ENCODE data around the gene APOL3.
"Not testable (repeated sequence)": the region's sequence is repeated elsewhere in the genome, so short reads cannot be mapped to it uniquely, and the experiment has no call there.

APOL3 gene

GRCh38 chr22:36166086-36166485 lies 5.5 kb upstream of the APOL3 start:
- TF ChIP-seq TAF1 (IDR thresholded peaks at IDR 0.05; ENCODE audit: borderline replicate concordance, low read depth, low read length): no peak
- no peak for TF ChIP-seq POLR2AphosphoS5 (IDR thresholded peaks at IDR 0.05; ENCODE audit: low read depth, low read length)
- TF ChIP-seq POLR2A (IDR thresholded peaks at IDR 0.05; ENCODE audit: low read depth, low read length): no peak
- FAIRE-seq (no peak), DNase-seq (ENCODE audit: insufficient read length) (no peak)

- no peak for FAIRE-seq
- DNase-seq (ENCODE audit: insufficient read length): no peak
- TF ChIP-seq POLR2A (IDR thresholded peaks at IDR 0.05; ENCODE audit: low read depth, low read length) (no peak), POLR2AphosphoS5 (IDR thresholded peaks at IDR 0.05; ENCODE audit: low read depth, low read length) (no peak), TAF1 (IDR thresholded peaks at IDR 0.05; ENCODE audit: borderline replicate concordance, low read depth, low read length) (no peak)
Measured at GRCh38 chr22:36165141-36165540, 4.6 kb upstream of the APOL3 start.

GRCh38 chr22:36164621-36165020 lies 4.1 kb upstream of the APOL3 start:
- DNase-seq (ENCODE audit: insufficient read length) (no peak), FAIRE-seq (peak; percentile 83)
- no peak for TF ChIP-seq POLR2AphosphoS5 (IDR thresholded peaks at IDR 0.05; ENCODE audit: low read depth, low read length)
- TF ChIP-seq POLR2A (IDR thresholded peaks at IDR 0.05; ENCODE audit: low read depth, low read length): no peak
- no peak for TF ChIP-seq TAF1 (IDR thresholded peaks at IDR 0.05; ENCODE audit: borderline replicate concordance, low read depth, low read length)

- no peak for TF ChIP-seq POLR2A (IDR thresholded peaks at IDR 0.05; ENCODE audit: low read depth, low read length)
- no peak for TF ChIP-seq POLR2AphosphoS5 (IDR thresholded peaks at IDR 0.05; ENCODE audit: low read depth, low read length)
- no peak for TF ChIP-seq TAF1 (IDR thresholded peaks at IDR 0.05; ENCODE audit: borderline replicate concordance, low read depth, low read length)
- DNase-seq (ENCODE audit: insufficient read length) (no peak), FAIRE-seq (no peak)
Measured at GRCh38 chr22:36163497-36163896, 2.9 kb upstream of the APOL3 start.

GRCh38 chr22:36162127-36163034 lies 1.8 kb upstream of the APOL3 start:
- peak; percentile 93 for FAIRE-seq
- TF ChIP-seq TAF1 (IDR thresholded peaks at IDR 0.05; ENCODE audit: borderline replicate concordance, low read depth, low read length): no peak
- TF ChIP-seq POLR2AphosphoS5 (IDR thresholded peaks at IDR 0.05; ENCODE audit: low read depth, low read length): no peak
- no peak for TF ChIP-seq POLR2A (IDR thresholded peaks at IDR 0.05; ENCODE audit: low read depth, low read length)

GRCh38 chr22:36161793-36162126 lies 1.2 kb upstream of the APOL3 start:
- DNase-seq (ENCODE audit: insufficient read length); FAIRE-seq: not testable (repeated sequence)

More at GRCh38 chr22:36162127-36163034, 1.8 kb upstream of the APOL3 start:
- peak; percentile 21 for DNase-seq (ENCODE audit: insufficient read length)

GRCh38 chr22:36156515-36157419 lies 3.8 kb downstream of the APOL3 start:
- DNase-seq (ENCODE audit: insufficient read length): peak; percentile 27
- peak; percentile 54 for FAIRE-seq
- TF ChIP-seq TAF1 (IDR thresholded peaks at IDR 0.05; ENCODE audit: borderline replicate concordance, low read depth, low read length) (no peak), POLR2A (IDR thresholded peaks at IDR 0.05; ENCODE audit: low read depth, low read length) (no peak), POLR2AphosphoS5 (IDR thresholded peaks at IDR 0.05; ENCODE audit: low read depth, low read length) (0 out of 2 replicates have a peak, but pooled peaks have one; percentile 21)

GRCh38 chr22:36156119-36156514 lies 4.4 kb downstream of the APOL3 start:
- FAIRE-seq (no peak), DNase-seq (ENCODE audit: insufficient read length) (no peak)
- TF ChIP-seq TAF1 (IDR thresholded peaks at IDR 0.05; ENCODE audit: borderline replicate concordance, low read depth, low read length): no peak
- no peak for TF ChIP-seq POLR2AphosphoS5 (IDR thresholded peaks at IDR 0.05; ENCODE audit: low read depth, low read length)
- TF ChIP-seq POLR2A (IDR thresholded peaks at IDR 0.05; ENCODE audit: low read depth, low read length): no peak

GRCh38 chr22:36155702-36156101 lies 4.9 kb downstream of the APOL3 start:
- TF ChIP-seq POLR2A (IDR thresholded peaks at IDR 0.05; ENCODE audit: low read depth, low read length) (no peak), POLR2AphosphoS5 (IDR thresholded peaks at IDR 0.05; ENCODE audit: low read depth, low read length) (no peak), TAF1 (IDR thresholded peaks at IDR 0.05; ENCODE audit: borderline replicate concordance, low read depth, low read length) (no peak)
- DNase-seq (ENCODE audit: insufficient read length): no peak
- FAIRE-seq: no peak

- TF ChIP-seq TAF1 (IDR thresholded peaks at IDR 0.05; ENCODE audit: borderline replicate concordance, low read depth, low read length) (no peak), POLR2AphosphoS5 (IDR thresholded peaks at IDR 0.05; ENCODE audit: low read depth, low read length) (no peak), POLR2A (IDR thresholded peaks at IDR 0.05; ENCODE audit: low read depth, low read length) (no peak)
- FAIRE-seq (no peak), DNase-seq (ENCODE audit: insufficient read length) (no peak)
Measured at GRCh38 chr22:36154423-36154945, 6.1 kb downstream of the APOL3 start.
